Skeletal muscle cell (primary cell): ENCODE data around the gene CRELD2.

Source experiments
- DNase-seq: peaks from one replicate; pipeline ENCODE4 v3.0.0-alpha.2; 2010; ENCODE audit warnings: low read depth
- H3K4me3 ChIP-seq: 2 replicates; pipeline ENCODE4 v1.5.1; 2011; ENCODE audit warnings: low read depth, mild to moderate bottlenecking, control low read depth, low read length, moderate library complexity

Gene CRELD2

DNA sequence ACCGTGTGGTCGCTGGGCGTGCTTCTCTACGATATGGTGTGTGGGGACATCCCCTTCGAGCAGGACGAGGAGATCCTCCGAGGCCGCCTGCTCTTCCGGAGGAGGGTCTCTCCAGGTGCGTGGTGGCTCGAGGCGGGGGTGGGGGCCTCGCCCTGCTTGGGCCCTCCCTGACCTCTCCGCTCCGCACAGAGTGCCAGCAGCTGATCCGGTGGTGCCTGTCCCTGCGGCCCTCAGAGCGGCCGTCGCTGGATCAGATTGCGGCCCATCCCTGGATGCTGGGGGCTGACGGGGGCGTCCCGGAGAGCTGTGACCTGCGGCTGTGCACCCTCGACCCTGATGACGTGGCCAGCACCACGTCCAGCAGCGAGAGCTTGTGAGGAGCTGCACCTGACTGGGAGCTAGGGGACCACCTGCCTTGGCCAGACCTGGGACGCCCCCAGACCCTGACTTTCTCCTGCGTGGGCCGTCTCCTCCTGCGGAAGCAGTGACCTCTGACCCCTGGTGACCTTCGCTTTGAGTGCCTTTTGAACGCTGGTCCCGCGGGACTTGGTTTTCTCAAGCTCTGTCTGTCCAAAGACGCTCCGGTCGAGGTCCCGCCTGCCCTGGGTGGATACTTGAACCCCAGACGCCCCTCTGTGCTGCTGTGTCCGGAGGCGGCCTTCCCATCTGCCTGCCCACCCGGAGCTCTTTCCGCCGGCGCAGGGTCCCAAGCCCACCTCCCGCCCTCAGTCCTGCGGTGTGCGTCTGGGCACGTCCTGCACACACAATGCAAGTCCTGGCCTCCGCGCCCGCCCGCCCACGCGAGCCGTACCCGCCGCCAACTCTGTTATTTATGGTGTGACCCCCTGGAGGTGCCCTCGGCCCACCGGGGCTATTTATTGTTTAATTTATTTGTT lies 44.6 kb downstream of the CRELD2 start:
- DNase-seq: no peak
- H3K4me3 ChIP-seq: peak overlapping the region; percentile 68

DNA sequence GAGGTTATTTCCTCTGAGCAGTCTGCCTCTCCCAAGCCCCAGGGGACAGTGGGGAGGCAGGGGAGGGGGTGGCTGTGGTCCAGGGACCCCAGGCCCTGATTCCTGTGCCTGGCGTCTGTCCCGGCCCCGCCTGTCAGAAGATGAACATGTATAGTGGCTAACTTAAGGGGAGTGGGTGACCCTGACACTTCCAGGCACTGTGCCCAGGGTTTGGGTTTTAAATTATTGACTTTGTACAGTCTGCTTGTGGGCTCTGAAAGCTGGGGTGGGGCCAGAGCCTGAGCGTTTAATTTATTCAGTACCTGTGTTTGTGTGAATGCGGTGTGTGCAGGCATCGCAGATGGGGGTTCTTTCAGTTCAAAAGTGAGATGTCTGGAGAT lies 45.2 kb downstream of the CRELD2 start:
- DNase-seq: no peak
- no peak overlapping the region for H3K4me3 ChIP-seq

- no peak for DNase-seq
- H3K4me3 ChIP-seq: no peak overlapping the region
Measured at GRCh38 chr22:49964136-49965090, 46.0 kb downstream of the CRELD2 start.

DNA sequence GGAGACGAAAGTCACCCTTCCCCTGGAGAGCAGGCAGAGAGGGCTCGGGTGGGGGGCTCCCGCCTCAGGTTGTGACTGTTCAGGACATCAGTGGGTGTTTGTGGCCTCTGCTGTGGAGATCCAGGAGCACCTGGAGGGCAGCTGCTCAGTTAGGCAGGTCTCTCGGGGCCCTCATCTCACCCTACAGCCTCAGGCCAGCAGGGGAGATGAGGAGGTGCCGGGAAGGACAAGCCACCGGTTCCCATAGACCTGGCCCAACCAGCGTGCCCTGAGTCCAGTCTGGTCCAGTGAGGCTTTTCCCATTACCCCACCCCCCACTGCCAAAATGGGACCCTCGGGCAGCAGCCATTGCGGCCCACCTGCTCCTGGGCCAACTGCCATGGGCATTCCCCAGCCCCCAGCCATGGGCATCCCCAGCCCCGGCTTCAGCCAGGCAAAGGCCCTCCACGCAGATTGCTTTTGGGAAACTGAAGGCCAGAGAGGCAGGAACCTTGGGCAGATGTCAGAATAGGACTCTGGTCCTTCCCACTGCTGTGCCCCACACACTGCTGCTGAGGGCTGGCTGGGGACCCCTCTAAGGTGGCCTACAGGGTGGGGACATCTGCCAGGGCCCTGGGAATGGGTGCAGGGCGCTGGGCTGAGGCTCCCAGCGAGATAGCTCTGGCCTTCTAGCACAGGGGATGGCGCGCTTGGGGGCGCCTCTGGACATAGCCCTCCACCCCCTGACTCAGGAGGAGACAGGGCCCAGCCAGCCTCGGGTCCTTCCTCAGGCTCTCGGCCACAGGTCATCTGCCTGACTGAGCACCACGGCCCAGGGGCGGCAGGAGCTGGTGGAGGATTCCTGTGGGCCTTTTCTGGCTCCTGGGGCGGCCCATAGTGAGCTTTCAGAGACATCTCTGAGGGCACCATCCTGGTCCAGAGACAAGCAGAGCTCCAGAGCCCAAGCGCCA lies 46.9 kb downstream of the CRELD2 start:
- H3K4me3 ChIP-seq: no peak overlapping the region
- DNase-seq: no peak

- no peak for DNase-seq
- H3K4me3 ChIP-seq: no peak overlapping the region
Measured at GRCh38 chr22:49966041-49966773, 47.8 kb downstream of the CRELD2 start.

- DNase-seq: no peak
- H3K4me3 ChIP-seq: no peak overlapping the region
Measured at GRCh38 chr22:49966774-49967705, 48.6 kb downstream of the CRELD2 start.

GRCh38 chr22:49967706-49968208 lies 49.3 kb downstream of the CRELD2 start:
- no peak overlapping the region for H3K4me3 ChIP-seq
- DNase-seq: no peak

DNA sequence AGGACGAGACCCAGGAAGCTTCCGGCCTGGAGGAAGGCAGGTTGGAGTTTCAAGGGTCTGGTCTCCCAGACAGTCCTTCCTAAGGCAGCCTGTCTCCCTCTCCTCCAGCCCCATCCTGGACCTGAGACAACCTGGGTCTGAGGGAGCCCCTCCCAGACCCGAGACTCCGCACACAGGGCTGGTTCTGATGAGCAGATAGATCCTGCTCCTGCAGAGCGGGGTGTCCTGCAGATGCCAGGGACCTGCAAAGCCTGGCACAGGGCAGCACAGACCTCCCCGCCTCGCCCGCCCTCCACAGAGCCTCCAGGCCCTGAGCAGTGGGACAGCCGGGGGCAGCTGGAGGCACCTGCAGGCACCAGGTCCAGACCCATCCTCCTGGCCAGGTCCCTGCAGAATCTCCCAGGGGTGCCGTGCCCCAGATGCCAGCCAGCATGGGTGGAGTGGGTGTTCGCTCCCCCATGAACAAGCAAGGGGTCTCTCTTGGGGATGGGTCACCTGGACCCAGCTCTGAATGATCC lies 49.9 kb downstream of the CRELD2 start:
- no peak for DNase-seq
- no peak overlapping the region for H3K4me3 ChIP-seq

DNA sequence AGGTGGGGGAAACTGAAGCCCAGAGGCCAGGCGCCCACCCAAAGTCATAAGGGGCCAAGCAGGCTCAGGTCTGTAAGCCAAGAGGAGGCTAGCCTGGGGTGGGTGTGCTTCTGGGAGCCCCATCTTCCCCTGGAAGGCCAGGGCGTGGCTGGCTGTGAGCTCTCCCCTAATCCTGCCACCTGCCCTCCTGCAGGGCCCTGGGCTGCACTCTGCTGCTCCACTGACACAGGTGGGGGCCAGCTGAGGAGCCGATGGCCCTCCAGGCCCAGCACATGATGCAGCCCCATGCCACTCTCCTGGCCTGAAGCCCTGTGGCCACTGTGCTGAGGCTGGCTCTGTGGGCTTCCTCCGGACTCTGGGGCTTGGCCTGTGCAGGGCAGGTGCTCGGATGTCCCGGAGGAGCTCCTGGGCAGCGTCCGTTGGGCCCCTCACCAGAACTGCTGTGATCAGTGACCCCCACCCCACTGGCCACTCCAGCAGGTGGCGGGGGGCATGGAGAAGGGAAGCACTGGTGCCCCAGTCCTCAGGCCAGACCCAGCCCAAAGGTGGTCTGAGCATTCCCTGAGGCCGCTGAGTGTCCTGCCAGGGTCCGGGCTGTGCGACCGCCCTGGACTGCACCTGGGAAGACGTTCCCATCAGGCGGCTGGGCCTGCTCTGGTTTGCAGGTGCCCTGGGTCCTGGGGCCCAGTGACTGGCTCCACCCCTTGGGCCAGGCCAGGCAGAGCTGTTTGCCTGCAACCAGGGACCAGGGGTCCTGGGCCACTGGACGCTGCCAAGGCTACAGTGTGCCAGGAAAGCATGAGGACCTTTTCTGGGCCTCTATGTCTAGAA lies 50.6 kb downstream of the CRELD2 start:
- no peak overlapping the region for H3K4me3 ChIP-seq
- DNase-seq: no peak

DNA sequence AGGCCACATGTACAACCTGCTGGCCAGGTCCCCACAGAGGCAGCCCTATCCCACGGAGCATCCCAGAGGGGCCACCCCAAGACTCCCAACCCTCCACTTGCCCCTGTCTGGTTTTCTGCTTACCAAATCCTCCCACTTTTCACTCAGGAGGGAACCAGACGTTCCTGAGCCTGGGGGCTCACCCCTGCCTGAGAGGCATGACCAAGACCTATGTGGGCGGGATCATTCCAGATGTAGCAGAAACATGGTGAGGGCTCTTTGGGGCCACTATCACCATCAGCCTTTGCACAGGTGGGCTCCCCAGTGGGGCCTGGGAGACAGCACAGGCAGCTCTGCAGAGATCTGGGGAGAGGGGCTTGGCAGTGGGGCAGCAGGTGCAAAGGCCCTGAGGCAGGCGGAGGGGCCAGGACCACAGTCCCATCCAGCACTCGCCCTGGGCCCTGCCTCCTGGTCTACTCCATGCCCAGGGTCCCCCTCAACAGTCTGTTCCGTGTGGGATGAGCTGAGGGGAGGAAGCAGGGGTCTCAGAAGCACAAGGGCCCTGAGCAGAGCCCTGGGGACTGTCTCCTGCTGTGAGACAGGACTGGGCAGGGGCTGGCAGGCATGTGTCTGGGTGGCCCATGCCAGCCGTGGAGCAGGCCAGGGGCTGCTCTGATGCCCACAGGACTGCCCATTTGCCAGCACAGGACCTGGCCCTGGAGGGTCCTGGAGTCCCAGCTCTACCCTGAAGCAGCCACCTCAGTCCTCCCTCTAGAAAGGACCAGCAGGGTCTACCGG lies 51.5 kb downstream of the CRELD2 start:
- no peak for DNase-seq
- H3K4me3 ChIP-seq: no peak overlapping the region

GRCh38 chr22:49970528-49971231 lies 52.2 kb downstream of the CRELD2 start:
- H3K4me3 ChIP-seq: peak overlapping the region; percentile 46
- DNase-seq: peak; percentile 84

- H3K4me3 ChIP-seq: peak overlapping the region; percentile 46
- no peak for DNase-seq
Measured at GRCh38 chr22:49971232-49972162, 53.1 kb downstream of the CRELD2 start.

DNA sequence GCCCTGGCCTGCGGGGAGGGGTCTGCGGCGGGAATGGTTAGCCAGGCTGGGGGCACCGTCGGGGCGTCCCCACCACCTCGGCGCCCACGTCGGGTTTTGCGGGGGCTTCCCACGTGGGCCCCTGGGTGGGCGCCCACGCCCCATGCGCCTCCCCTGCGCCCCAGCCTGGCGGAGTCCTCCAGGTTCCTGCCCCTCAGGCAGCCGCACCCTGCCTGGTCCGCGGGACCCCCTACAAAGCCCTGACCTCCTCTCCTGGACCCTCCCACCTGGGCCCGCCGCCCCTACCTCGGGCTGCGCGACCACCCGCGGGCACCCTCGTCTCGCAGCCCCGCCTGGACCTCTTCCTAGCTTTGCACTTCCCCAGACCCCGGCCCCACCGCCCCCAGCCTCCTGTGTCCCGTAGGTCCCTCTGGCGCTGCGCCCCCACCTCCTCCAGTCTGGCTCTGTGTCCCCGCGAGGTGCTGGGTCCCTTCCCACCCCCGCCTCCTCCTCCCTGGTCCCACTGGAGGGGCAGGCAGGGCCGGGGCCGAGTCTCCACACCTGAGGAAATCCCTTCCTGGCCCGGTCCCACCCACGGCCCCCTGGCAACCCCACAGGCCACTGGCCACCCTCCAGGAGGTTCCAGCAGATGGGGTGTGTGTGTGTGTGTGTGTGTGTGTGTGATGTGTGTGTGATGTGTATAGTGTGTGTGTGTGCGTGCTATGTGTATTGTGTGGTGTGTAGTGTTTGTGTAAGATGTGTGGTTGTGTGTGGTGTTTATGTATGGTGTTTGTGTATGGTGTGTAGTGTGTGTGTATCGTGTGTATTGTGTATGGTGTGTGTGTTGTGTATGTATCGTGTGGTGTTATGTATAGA lies 54.0 kb downstream of the CRELD2 start:
- H3K4me3 ChIP-seq: no peak overlapping the region
- DNase-seq: no peak
